SU-DHL-6 (cell line): ENCODE results near the gene TAX1BP1.

Experiments
- H2AFZ ChIP-seq: fragments of 200-600 bp; sonication (generic); 2 replicates; pipeline ENCODE4 v1.6.1; 2014; ENCODE audit warnings: low read depth, mild to moderate bottlenecking, moderate library complexity, mixed read lengths, antibody characterized with exemption, low read length; ENCODE audit not compliant: severe bottlenecking
- H3F3A ChIP-seq: fragments of 200-600 bp; shearing (Covaris generic); 2 replicates; pipeline ENCODE4 v1.6.0; 2016; ENCODE audit warnings: antibody characterized with exemption, mild to moderate bottlenecking; ENCODE audit not compliant: insufficient read depth
- H3K27ac ChIP-seq: fragments of 200-600 bp; sonication (generic); 2 replicates; pipeline ENCODE4 v1.5.1; 2016; ENCODE audit warnings: low read depth, mild to moderate bottlenecking, low read length, moderate library complexity, mixed read lengths
- H3K27me3 ChIP-seq: fragments of 200-600 bp; sonication (generic), shearing (Covaris generic); 2 replicates; pipeline ENCODE4 v1.6.0; 2014; ENCODE audit warnings: mild to moderate bottlenecking, low read length
- H3K36me3 ChIP-seq: fragments of 200-600 bp; sonication (generic); 2 replicates; pipeline ENCODE4 v1.6.1; 2014; ENCODE audit warnings: mild to moderate bottlenecking, low read length, mixed read lengths
- H3K4me2 ChIP-seq: fragments of 300-600, 200-600 bp; shearing (Covaris generic), sonication (generic); 2 replicates; pipeline ENCODE4 v1.6.0; 2014; ENCODE audit warnings: low read length, low read depth, mild to moderate bottlenecking; ENCODE audit not compliant: poor library complexity, severe bottlenecking
- H3K4me3 ChIP-seq: fragments of 200-600 bp; sonication (generic); 2 replicates; pipeline ENCODE4 v1.5.1; 2014; ENCODE audit warnings: antibody characterized with exemption, low read length, mild to moderate bottlenecking, mixed read lengths; ENCODE audit not compliant: insufficient read depth, poor library complexity, severe bottlenecking
- H3K79me2 ChIP-seq: fragments of 200-600 bp; sonication (generic); 2 replicates; pipeline ENCODE4 v1.6.1; 2014; ENCODE audit warnings: mild to moderate bottlenecking, low read length, moderate library complexity; ENCODE audit not compliant: insufficient read depth
- H3K9ac ChIP-seq: fragments of 200-600 bp; sonication (generic); 2 replicates; pipeline ENCODE4 v1.7.0; 2014; ENCODE audit warnings: mild to moderate bottlenecking, low read length
- H3K9me2 ChIP-seq: fragments of 200-600 bp; sonication (generic); replicated peaks from 2 replicates; pipeline ENCODE4 v1.6.1; 2014; ENCODE audit warnings: low read length; ENCODE audit not compliant: insufficient read depth
- H3K9me3 ChIP-seq: fragments of 200-600 bp; sonication (generic); 2 replicates; pipeline ENCODE4 v1.6.1; 2014; ENCODE audit warnings: low read length, mixed read lengths; ENCODE audit not compliant: insufficient read depth
- H4K20me1 ChIP-seq: fragments of 200-600 bp; sonication (generic); 2 replicates; pipeline ENCODE4 v1.6.1; 2014; ENCODE audit warnings: low read depth, mild to moderate bottlenecking, antibody characterized with exemption, low read length, moderate library complexity, mixed read lengths
- EZH2phosphoT487 ChIP-seq: fragments of 200-600 bp; sonication (generic), shearing (Covaris generic); conservative IDR thresholded peaks from 2 replicates; pipeline ENCODE4 v1.6.1; 2018; ENCODE audit warnings: mild to moderate bottlenecking, antibody characterized with exemption, low read length, moderate library complexity, mixed read lengths
- TF ChIP-seq, protein P1 (sequence below): fragments of 200-600 bp; sonication (generic); IDR thresholded peaks from one replicate; pipeline ENCODE4 v1.5.1; 2017; ENCODE audit warnings: antibody characterized with exemption, mild to moderate bottlenecking, low read length, moderate library complexity; ENCODE audit not compliant: insufficient read depth, poor library complexity, severe bottlenecking

Gene TAX1BP1

GRCh38 chr7:27735831-27736230 is 4.1 kb upstream of the TAX1BP1 start:
- no peak overlapping the region for H3K27ac ChIP-seq
- peaks cover 5% of the 10 kb centered on the region; the same call in 1 of the 2 replicates for H3K79me2 ChIP-seq
- H3K9me3 ChIP-seq, result no peaks in the 10 kb centered on the region
- no peaks in the 10 kb centered on the region for H3K36me3 ChIP-seq
- peaks cover 2% of the 10 kb centered on the region; the same call in 1 of the 2 replicates for H3F3A ChIP-seq
- H3K9ac ChIP-seq, result no peak overlapping the region
- no peak overlapping the region for H3K4me2 ChIP-seq
- H2AFZ ChIP-seq, result no peak overlapping the region
- H4K20me1 ChIP-seq, result no peaks in the 10 kb centered on the region
- H3K27me3 ChIP-seq, result no peaks in the 10 kb centered on the region
- TF ChIP-seq EZH2phosphoT487, result no peak
- TF ChIP-seq, protein P1, sequence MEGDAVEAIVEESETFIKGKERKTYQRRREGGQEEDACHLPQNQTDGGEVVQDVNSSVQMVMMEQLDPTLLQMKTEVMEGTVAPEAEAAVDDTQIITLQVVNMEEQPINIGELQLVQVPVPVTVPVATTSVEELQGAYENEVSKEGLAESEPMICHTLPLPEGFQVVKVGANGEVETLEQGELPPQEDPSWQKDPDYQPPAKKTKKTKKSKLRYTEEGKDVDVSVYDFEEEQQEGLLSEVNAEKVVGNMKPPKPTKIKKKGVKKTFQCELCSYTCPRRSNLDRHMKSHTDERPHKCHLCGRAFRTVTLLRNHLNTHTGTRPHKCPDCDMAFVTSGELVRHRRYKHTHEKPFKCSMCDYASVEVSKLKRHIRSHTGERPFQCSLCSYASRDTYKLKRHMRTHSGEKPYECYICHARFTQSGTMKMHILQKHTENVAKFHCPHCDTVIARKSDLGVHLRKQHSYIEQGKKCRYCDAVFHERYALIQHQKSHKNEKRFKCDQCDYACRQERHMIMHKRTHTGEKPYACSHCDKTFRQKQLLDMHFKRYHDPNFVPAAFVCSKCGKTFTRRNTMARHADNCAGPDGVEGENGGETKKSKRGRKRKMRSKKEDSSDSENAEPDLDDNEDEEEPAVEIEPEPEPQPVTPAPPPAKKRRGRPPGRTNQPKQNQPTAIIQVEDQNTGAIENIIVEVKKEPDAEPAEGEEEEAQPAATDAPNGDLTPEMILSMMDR, result no peak
- H3K9me2 ChIP-seq, result no peaks in the 10 kb centered on the region
- H3K4me3 ChIP-seq, result no peak overlapping the region

DNA sequence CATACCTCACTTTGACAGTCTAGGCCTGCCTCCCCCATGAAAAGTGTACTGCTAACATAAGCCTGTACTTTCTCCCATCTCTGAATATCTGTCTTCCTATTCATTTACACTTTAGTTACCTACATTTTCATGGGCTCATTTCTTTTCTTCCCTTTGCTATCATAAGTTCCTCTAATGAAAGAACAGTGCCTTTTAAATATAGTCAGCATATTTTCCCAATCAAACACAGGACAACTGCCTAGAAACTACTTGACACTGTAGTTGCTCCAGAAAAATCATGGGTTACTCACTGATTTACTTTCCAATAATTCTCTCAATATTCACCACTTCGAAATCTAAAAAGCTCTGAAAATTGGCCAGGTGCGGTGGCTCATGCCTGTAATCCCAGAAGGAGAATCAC is 2.8 kb upstream of the TAX1BP1 start:
- Histone ChIP-seq H3K36me3 (no peaks in the 10 kb centered on the region), H3F3A (peaks cover 2% of the 10 kb centered on the region; the same call in 1 of the 2 replicates), H3K9ac (no peak overlapping the region), H3K4me3 (no peak overlapping the region), H3K4me2 (no peak overlapping the region), H2AFZ (no peak overlapping the region), H3K27me3 (no peaks in the 10 kb centered on the region), H3K9me2 (no peaks in the 10 kb centered on the region), H3K27ac (no peak overlapping the region), H4K20me1 (no peaks in the 10 kb centered on the region), H3K9me3 (no peaks in the 10 kb centered on the region), H3K79me2 (peaks cover 12% of the 10 kb centered on the region; the same call in 1 of the 2 replicates)
- TF ChIP-seq, protein P1, result no peak
- no peak for TF ChIP-seq EZH2phosphoT487

GRCh38 chr7:27737616-27738015 is 2.3 kb upstream of the TAX1BP1 start:
- H4K20me1 ChIP-seq, result no peaks in the 10 kb centered on the region
- H3K27ac ChIP-seq, result no peak overlapping the region
- H3K4me3 ChIP-seq, result no peak overlapping the region
- H3K4me2 ChIP-seq, result no peak overlapping the region
- TF ChIP-seq, protein P1, result no peak
- TF ChIP-seq EZH2phosphoT487, result no peak
- peaks cover 14% of the 10 kb centered on the region for H3K79me2 ChIP-seq
- no peaks in the 10 kb centered on the region for H3K9me2 ChIP-seq
- no peak overlapping the region for H2AFZ ChIP-seq
- H3K9me3 ChIP-seq, result no peaks in the 10 kb centered on the region
- H3F3A ChIP-seq, result peaks cover 2% of the 10 kb centered on the region; the same call in 1 of the 2 replicates
- H3K36me3 ChIP-seq, result no peaks in the 10 kb centered on the region
- no peaks in the 10 kb centered on the region for H3K27me3 ChIP-seq
- no peak overlapping the region for H3K9ac ChIP-seq
